Measurements from ENCODE around the gene RBL1.

- TF ChIP-seq CTCF (IDR thresholded peaks at IDR 0.05; ENCODE audit: insufficient read depth, low read depth, low read length) (no peak), EZH2 (IDR thresholded peaks at IDR 0.05; ENCODE audit: insufficient read depth, low read length) (no peak)
Observed at GRCh38 chr20:37144856-37145404, 49.1 kb upstream of the RBL1 start.

Data from astrocyte (in vitro differentiated cells and primary cell).